ENCODE measurements around the gene CEP126. TPM values are rescaled to one million over a fixed set of nuclear protein-coding genes. Genes with fewer than 3 reads are reported as not detected.

CEP126 gene
- total and polyA plus RNA-seq, 8 donors: 1.1 to 52.5 (median 2.2) TPM

DNA sequence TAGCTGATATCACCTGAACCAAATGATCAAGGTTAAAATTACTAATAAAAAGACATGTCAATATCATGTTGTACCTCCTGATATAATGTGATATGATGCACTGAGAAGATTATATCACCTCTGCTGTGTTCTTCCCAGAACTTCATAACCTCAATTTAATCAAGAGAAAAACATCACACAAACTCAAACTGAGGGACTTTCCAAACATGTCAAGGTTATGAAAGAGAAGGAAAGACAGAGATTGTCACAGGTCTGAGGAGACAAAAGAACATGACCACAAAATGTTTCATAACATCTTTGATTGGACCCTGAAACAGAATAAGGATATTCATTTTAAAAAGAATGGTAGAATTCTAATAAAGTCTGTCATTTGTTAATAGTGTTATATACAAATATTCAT is 89.4 kb downstream of the CEP126 start:
- H3K9me3 ChIP-seq: no peaks in the 10 kb centered on the region
- TF ChIP-seq EP300 (IDR thresholded peaks at IDR 0.05): no peak
- no peak for TF ChIP-seq POLR2A (IDR thresholded peaks at IDR 0.05)
- TF ChIP-seq POLR2AphosphoS5 (IDR thresholded peaks at IDR 0.05): no peak
- TF ChIP-seq, protein P1, sequence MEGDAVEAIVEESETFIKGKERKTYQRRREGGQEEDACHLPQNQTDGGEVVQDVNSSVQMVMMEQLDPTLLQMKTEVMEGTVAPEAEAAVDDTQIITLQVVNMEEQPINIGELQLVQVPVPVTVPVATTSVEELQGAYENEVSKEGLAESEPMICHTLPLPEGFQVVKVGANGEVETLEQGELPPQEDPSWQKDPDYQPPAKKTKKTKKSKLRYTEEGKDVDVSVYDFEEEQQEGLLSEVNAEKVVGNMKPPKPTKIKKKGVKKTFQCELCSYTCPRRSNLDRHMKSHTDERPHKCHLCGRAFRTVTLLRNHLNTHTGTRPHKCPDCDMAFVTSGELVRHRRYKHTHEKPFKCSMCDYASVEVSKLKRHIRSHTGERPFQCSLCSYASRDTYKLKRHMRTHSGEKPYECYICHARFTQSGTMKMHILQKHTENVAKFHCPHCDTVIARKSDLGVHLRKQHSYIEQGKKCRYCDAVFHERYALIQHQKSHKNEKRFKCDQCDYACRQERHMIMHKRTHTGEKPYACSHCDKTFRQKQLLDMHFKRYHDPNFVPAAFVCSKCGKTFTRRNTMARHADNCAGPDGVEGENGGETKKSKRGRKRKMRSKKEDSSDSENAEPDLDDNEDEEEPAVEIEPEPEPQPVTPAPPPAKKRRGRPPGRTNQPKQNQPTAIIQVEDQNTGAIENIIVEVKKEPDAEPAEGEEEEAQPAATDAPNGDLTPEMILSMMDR (IDR thresholded peaks at IDR 0.05): no peak
- intact Hi-C loops (cut with DNase I; ENCODE audit: low total_unique reads): no loop called here
- H3K36me3 ChIP-seq: no peaks in the 10 kb centered on the region
- peaks cover 0 to 12% (median 0%) of the 10 kb centered on the region in 4 donors for H3K4me1 ChIP-seq
- H3K27me3 ChIP-seq: no peaks in the 10 kb centered on the region
- no peak overlapping the region for H3K27ac ChIP-seq
- H3K4me3 ChIP-seq: no peak overlapping the region
- no peak for DNase-seq

DNA sequence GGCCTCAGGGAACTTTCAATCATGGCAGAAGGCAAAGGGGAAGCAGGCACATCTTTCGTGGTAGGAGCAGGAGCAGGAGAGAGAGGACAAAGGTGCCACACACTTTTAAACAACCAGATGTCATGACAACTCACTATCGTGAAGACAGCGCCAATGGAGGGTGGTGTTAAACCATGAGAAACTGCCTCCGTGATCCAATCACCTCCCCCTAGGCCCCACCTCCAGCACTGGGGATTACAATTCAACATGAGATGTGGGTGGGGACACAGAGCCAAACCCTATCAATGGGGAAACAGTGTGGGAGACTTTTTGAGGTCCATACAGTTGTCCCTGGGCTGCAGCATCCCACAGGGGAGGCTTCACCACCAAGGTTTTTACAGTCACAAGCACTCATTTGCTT is 90.5 kb downstream of the CEP126 start:
- H3K4me3 ChIP-seq: no peak overlapping the region
- 60 to 82% (median 77%) methylated on average over 4 of the region's 4 CpGs for WGBS, 5 donors
- intact Hi-C loops (cut with DNase I; ENCODE audit: low total_unique reads): no loop called here
- H3K36me3 ChIP-seq: no peaks in the 10 kb centered on the region
- no peaks in the 10 kb centered on the region for H3K27me3 ChIP-seq
- DNase-seq: no peak
- TF ChIP-seq, protein P1 (IDR thresholded peaks at IDR 0.05): no peak
- TF ChIP-seq EP300 (IDR thresholded peaks at IDR 0.05) (no peak), POLR2A (IDR thresholded peaks at IDR 0.05) (no peak), POLR2AphosphoS5 (IDR thresholded peaks at IDR 0.05) (no peak)
- H3K9me3 ChIP-seq: no peaks in the 10 kb centered on the region
- H3K4me1 ChIP-seq: peaks cover 0 to 12% (median 0%) of the 10 kb centered on the region in 4 donors
- H3K27ac ChIP-seq: no peak overlapping the region

DNA sequence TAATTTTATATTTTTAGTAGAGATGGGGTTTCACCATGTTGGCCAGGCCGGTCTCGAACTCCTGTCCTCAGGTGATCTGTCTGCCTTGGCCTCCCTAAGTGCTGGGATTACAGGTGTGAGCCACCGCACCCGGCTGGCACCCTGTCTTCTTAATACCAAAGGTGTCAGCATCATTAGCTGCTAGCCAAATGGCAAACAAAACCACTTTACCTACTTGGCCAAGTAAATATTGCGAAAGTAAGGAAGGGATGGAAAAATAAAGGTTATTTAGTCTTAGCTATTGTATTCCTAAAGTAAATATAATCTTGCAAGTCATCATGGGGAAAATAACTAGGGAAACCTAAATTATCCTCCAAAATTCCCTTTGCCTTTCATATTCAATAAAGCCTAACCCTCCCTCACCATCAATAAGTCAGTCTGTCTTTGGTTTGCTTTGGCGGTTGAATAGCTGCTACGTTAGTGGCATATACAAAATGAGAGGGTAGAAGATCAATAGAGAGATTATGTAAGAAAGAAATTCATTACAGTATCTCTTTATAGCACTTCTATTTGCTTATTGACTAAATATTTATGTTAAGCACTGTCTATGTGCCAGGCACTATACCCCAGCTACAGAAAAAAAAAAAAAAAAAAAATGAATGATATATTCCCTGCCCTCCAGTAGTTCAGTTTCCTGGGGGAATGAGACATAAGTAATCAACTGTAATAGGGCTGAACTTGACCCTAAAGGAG is 92.2 kb downstream of the CEP126 start:
- TF ChIP-seq EP300 (IDR thresholded peaks at IDR 0.05) (no peak), POLR2AphosphoS5 (IDR thresholded peaks at IDR 0.05) (peak in 2 of 3 donors; percentile 48 to 59)
- intact Hi-C loops (cut with DNase I; ENCODE audit: low total_unique reads): no loop called here
- H3K27me3 ChIP-seq: no peaks in the 10 kb centered on the region
- H3K4me3 ChIP-seq: no peak overlapping the region
- peaks cover 0 to 21% (median 4%) of the 10 kb centered on the region in 4 donors for H3K4me1 ChIP-seq
- H3K36me3 ChIP-seq: no peaks in the 10 kb centered on the region
- H3K9me3 ChIP-seq: no peaks in the 10 kb centered on the region
- peak in 1 of 2 donors; percentile 70 for DNase-seq
- 50 to 63% (median 58%) methylated on average over 7 of the region's 7 CpGs for WGBS, 5 donors
- H3K27ac ChIP-seq: peak overlapping the region; percentile 55 to 82 (median 63)

DNA sequence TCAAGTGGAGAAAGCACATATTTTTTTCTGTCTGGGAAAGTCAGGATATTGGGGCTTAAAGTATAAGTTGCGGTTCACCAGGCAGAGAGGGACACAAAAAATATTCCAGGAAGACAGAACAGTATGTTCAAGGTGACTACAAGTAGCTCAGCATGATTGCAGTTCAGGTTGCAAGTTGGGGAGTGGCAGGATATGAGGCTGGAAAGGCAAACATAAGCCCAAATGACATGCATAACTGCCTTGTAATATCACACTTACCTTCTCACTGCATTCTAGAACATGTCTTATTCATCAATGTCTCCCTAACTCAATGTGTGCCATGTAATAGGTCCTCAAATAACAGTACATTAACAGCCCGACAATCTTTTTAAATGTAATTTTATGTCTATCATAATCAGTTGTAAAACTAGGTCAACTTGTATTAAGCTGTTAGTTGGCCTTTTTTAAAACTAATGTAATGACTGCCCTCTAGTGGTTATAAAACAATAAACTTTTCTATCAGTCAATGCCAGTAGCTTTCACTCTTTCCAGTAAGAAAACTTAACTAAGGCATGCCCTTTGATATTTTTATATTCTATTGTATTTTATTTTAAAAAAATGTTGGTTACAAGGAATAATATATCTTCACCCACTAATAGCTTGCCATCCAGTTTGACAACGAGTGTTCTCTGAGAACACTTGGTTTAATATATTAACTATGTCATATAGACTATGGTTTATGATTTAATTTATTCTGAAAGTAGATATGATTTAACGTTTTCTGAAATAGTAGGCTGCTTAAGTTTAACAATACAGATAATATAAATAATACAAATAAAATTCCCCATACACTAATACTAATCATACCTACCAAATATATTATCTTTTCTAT is 93.0 kb downstream of the CEP126 start:
- H3K9me3 ChIP-seq: no peaks in the 10 kb centered on the region
- no peaks in the 10 kb centered on the region for H3K27me3 ChIP-seq
- intact Hi-C loops (cut with DNase I; ENCODE audit: low total_unique reads): no loop called here
- peak overlapping the region; percentile 55 to 82 (median 59) for H3K27ac ChIP-seq
- no peak overlapping the region for H3K4me3 ChIP-seq
- H3K36me3 ChIP-seq: no peaks in the 10 kb centered on the region
- no peak for TF ChIP-seq POLR2A (IDR thresholded peaks at IDR 0.05)
- TF ChIP-seq, protein P1 (IDR thresholded peaks at IDR 0.05): peak in 5 of 7 experiments; percentile 8 to 59 (median 54)
- peak in 2 of 3 donors; percentile 56 to 58 for TF ChIP-seq POLR2AphosphoS5 (IDR thresholded peaks at IDR 0.05)
- TF ChIP-seq EP300 (IDR thresholded peaks at IDR 0.05): no peak
- peaks cover 0 to 21% (median 4%) of the 10 kb centered on the region in 4 donors for H3K4me1 ChIP-seq
- peak; percentile 50 to 76 for DNase-seq
- WGBS, 5 donors: 11 to 19% (median 15%) methylated on average over 4 of the region's 4 CpGs

Measured in stomach (tissue), 9 donors.